CD4-positive, alpha-beta T cell treated with Interleukin-6 at 100 ng/mL for 8 hours (primary cell): ENCODE measurements around the gene STK25.
"Not testable (repeated sequence)": the region's sequence is repeated elsewhere in the genome, so short reads cannot be mapped to it uniquely, and the experiment has no call there.

Experiments used
- DNase-seq: peaks from one replicate; pipeline ENCODE4 v3.0.0-alpha.2; 2020; ENCODE audit warnings: mixed read lengths, low spot score

STK25 gene

DNA sequence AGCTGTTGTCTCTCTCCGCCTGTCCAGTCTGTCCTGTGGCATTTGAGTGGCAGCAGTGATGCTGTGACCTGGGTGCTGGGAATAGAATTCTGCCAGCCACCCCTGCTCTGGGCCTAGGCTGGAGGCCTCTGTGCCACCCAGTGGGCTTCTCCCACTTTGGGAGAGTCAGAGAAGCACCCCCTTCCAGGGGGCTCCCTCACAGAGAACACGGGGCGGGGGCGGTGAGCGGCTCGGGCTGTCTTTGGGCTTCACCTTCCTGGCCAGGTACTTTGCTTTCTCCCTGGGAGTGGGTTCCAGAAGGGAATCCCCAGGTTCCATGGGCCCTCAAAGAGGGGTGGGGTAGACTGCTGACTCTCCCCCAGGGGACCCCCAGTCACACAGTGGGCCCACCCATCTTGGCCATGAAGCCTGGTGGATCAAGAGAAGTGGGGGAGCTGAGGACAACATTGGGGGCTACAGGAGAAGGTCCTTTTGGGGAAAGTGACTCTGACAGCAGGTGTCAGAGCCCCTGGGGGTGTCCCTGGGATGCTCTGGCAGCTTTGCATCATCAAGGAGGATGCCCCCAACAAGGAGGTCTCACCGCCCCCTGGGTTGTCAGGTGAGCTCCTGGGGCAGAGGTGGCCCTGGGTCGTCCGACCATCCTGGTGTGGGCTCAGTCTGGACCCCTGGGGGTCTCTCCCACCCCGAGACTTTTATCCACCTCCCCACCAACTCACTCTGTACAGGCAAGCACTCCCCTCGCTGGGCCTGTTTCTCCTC, 31.4 kb upstream of the STK25 start:
- no peak for DNase-seq

- DNase-seq: no peak
These were observed 30.6 kb upstream of the STK25 start for GRCh38 chr2:241538838-241539615.

GRCh38 chr2:241535871-241536655, 27.7 kb upstream of the STK25 start:
- no peak for DNase-seq

- no peak for DNase-seq
These were observed 26.5 kb upstream of the STK25 start for GRCh38 chr2:241534701-241535375.

- no peak for DNase-seq
These were observed 25.9 kb upstream of the STK25 start for GRCh38 chr2:241534293-241534692.

- DNase-seq: no peak
These were observed 24.6 kb upstream of the STK25 start for GRCh38 chr2:241532733-241533601.

- DNase-seq: no peak
These were observed 23.8 kb upstream of the STK25 start for GRCh38 chr2:241532168-241532567.

DNA sequence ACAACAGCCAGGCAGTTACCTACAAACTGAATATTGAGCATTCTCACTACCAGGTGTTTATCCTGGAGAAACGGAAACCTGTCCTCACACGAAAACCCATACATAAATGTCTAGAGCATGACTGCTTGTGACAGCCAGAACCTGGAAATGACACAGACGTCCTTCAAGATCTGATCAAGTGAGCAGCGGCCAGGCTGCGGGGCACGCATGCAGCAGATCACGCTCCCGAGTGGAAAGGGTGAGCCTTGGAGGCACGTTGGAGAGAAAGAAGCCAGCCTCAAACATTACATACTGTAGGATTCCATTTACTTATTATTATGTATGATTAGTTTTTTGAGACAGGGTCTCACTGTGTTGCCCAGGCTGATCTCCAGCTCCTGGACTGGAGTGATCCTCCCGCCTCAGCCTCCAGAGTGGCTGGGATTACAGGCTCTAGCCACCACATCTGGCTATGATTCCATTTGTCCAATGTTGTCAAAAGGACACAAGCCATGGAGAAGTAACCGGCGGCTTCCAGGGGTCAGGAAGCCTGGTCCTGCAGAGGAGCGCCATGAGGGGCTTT, 22.9 kb upstream of the STK25 start:
- no peak for DNase-seq

- DNase-seq: no peak
These were observed 22.2 kb upstream of the STK25 start for GRCh38 chr2:241530571-241530970.

- DNase-seq: not testable (repeated sequence)
These were observed 17.7 kb upstream of the STK25 start for GRCh38 chr2:241525818-241526780.

DNA sequence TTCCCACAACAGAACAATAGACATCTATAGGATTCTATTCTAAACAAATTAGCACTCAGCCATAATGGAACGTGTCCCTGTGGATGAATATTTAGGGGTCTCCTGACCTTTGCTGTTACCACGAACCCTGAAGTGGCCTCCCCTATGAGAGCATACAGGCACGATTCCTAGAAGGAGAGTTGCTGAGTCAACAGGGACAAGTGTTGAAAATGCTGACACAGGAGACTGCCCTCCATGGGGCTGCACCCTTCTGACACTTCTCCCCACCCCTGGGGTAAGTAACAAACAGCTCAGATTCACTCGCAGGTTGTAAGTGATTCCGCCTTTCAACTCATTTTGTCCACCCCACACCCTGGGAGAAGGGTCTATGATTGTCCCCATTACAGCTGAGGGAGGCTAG, 14.1 kb upstream of the STK25 start:
- no peak for DNase-seq

GRCh38 chr2:241519669-241520068, 11.3 kb upstream of the STK25 start:
- no peak for DNase-seq

DNA sequence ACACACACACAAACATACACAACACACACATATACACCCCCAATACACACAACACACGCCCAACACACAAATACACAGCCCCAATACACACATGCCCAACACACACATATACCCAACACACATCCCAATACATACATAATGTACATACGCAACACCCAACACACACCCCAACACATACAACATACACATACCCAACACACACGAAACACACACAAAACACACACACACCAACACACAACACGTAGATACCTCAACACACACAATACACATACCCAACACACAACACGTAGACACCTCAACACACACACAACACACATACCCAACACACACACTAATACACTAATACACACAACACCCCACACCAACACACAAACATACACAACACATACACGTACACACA, 8.9 kb upstream of the STK25 start:
- DNase-seq: no peak

GRCh38 chr2:241516520-241516965, 8.2 kb upstream of the STK25 start:
- DNase-seq: no peak

GRCh38 chr2:241514986-241515737, 6.8 kb upstream of the STK25 start:
- no peak for DNase-seq

DNA sequence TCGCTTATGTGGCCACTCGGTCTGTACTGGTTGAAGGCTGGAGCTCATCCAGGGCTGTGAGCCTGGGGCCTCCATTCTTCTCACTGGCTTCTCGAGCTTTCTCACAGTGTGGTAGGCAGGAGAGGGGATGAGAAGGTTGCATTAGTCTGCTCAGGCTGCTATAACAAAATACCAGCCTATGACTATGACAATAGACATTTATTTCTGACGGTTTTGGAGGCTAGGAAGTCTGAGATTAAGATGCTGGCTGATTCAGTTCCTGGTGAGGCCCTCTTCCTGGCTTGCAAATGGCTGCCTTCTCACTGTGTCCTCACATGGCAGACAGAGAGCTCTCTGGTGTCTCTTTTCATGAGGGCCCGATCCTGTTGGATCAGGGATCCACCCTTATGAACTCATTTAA, 6.2 kb upstream of the STK25 start:
- no peak for DNase-seq

DNA sequence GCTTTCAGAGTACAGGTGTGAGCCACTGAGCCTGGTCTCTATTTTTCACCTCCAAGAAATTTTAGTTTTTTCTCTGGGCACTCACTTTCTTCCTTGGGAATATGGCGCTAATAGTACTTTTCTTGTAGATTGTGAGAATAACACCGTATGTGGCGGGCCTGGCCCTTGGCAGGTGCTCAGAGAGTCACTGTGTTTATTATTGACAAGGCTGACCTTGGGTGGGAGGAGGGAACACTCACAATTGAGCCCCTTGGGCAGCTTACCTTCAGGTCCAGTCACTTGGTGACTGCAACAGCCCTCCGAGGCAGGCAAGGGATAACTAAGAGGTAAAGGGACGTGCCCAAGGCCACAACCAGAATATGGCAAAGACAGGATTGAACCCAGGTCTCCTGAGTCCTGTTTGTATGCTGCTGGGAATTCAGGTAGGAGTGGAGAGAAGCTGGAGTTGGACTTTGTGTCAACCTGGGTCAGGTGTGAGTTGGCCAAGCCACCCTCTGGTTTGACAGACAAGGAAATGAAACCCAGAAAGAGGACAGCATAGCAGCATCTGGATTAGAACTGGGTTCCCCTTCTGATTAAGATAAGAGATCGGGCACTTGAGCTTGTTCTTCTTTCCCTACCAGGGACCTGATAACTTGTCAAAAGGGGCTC, 2.8 kb upstream of the STK25 start:
- no peak for DNase-seq

DNA sequence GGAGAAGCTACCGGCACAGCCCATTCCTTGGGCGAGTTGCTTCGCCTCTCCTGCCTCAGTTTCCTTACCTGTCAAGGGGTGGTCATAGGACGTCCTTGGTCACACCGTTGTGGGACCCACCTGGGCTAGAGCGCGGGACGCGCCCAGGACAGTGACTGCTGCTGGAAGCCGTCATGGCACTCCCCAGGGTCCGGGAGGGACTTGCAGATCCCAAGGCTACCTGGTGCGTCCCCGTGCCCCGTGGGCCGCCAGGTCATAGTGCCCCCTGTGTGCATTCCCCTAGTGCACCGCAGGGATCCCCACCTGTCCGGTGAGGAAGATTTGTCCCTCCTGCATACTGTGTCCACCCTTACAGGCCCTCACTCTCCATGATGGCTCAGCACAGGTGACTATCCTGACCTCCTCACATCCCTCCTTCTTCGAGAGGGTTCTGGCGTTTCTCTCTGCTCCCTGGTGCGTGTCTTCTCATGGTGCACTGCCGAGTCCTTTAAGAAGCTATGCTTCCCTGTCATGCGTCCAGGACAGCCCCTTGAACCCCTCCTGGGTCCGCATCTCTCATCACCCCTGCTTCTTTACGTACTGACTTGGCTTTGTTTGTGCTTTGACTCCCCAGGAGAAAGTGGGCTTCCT, 886 bp upstream of the STK25 start:
- DNase-seq: no peak
